T-helper 22 cell (primary cell): ENCODE results near the gene KRTAP12-2.
"Not testable (repeated sequence)": the region's sequence is repeated elsewhere in the genome, so short reads cannot be mapped to it uniquely, and the experiment has no call there.

Experiments
- DNase-seq: peaks from one replicate; pipeline ENCODE4 v3.0.0-alpha.2; 2020; ENCODE audit warnings: low read depth

Gene KRTAP12-2

DNA sequence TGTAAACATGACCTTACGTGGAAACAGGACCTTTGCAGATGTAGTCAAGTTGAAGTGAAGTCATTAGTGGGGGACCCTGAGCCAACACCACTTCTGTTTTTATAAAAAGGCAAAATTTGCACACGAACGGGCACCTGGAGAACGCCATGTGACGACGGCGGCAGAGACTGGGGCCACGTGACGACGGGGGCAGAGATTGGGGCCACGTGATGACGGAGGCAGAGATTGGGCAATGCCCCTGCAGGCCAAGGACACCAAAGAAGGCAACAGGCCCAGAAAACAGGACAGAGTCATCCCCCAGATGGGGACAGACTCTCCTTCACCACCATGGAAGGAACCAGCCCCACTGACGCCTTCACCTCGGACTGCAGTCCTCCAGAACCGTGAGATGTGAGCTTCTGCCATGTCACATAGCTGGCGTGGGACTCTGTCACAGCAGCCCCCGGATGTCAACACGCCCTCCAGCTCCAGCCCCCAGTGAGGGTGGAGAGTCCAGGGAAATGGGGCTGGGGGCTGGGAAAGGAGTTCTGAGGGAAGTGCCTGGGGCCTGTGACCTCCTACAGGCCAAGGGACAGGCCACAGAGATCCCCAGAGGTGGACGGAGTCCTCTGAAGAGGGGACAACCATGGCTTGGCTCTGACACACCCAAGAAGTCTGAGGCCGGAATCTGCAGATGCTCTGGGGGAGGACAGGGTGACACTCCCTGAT lies 16.3 kb downstream of the KRTAP12-2 start:
- DNase-seq = no peak

DNA sequence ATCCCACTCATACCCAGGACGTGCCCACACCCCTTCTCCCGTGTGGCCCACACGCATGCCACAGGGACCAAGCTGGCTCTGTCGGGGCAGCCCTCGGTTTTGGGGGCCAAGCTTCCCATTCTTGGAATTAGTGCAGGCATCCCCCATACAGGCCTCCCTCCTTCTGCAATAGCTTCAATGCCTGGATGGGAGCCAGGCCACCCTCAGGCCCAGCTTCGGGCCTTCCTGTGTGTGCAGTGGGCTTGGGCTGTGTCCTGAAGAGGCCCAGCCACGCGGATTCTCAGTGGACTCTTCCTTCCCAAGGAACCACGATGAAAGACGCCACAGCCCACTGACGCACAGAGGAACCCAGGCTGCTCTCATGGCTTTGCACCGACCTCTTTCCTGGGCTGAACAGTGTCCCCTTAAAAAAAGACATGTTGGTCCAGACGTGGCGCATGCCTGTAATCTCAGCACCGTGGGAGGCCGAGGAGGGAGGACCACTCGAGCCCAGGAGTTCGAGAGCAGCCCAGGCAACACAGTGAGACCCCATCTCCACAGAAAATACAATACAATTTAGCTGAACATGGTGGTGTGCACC lies 17.1 kb downstream of the KRTAP12-2 start:
- no peak for DNase-seq

DNA sequence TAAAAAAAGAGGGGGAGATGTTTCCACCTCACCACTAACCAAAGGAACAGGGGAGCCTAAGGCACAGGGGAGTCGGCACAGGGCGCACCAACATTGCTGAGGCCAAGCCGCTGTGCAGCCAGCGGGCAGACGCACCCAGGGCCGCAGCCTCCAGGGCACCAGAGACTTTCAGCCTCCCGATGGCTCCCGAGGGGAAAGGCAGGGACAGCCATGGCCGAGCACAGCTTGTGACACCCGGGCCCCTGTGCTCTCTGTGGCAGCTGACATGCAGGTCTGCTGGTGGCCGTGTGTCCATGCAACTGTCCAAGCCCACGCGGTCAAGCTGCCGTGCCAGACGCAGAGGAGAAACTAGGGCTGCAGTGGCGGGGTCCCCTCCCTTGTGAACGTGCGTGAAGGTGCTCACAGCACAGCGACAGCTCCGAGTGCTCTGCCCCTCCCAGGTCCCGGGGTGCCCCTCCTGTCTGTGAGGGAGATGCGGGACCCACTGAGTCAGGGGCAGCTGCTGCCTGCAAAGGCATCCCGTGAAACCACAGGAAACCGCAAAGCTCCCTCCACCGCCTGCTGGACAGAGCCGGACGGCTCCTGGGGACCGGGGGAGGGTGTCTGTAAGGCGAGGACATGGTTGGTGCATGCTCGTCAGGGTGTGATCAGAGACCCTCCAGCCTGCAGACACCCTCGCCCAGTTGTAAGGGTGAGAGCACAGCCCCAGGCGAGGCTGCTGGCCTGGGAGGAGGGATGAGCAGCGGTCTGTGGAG lies 18.0 kb downstream of the KRTAP12-2 start:
- no peak for DNase-seq

DNA sequence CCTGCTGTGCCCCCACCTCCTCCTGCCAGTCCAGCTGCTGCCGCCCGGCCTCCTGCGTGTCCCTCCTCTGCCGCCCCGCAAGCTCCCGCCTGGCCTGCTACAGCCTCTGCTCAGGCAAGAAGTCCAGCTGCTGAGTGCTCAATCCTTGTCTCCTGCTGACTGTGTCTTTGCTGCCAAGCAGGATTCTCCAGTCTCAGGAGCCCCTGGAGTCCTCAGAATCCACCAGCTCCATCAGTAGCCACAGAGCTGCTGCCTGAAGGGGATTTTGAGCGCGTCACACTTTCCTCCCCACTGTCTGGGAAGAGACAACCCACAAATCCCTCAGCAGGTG lies 19.5 kb downstream of the KRTAP12-2 start:
- DNase-seq = no peak

DNA sequence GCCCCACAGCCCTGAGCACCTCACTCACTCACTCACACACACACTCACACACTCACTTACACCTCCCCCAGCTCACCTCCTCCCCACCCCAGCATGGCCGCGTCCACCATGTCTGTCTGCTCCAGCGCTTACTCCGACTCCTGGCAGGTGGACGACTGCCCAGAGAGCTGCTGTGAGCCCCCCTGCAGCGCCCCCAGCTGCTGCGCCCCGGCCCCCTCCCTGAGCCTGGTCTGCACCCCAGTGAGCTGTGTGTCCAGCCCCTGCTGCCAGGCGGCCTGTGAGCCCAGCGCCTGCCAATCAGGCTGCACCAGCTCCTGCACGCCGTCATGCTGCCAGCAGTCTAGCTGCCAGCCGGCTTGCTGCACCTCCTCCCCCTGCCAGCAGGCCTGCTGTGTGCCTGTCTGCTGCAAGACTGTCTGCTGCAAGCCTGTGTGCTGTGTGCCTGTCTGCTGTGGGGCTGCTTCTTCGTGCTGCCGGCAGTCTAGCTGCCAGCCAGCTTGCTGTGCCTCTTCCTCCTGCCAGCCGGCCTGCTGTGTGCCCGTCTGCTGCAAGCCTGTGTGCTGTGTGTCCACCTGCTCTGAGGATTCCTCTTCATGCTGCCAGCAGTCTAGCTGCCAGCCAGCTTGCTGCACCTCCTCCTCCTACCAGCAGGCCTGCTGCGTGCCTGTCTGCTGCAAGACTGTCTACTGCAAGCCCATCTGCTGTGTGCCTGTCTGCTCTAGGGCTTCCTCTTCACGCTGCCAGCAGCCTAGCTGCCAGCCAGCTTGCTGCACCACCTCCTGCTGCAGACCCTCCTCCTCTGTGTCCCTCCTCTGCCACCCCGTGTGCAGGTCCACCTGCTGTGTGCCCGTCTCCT lies 20.1 kb downstream of the KRTAP12-2 start, which contains the start of gene KRTAP10-11:
KRTAP10-11 (plus strand) TSS at position 49 of the 856 bp plus-strand sequence; CDS start at position 94, 45 bp downstream.
- not testable (repeated sequence) for DNase-seq

DNA sequence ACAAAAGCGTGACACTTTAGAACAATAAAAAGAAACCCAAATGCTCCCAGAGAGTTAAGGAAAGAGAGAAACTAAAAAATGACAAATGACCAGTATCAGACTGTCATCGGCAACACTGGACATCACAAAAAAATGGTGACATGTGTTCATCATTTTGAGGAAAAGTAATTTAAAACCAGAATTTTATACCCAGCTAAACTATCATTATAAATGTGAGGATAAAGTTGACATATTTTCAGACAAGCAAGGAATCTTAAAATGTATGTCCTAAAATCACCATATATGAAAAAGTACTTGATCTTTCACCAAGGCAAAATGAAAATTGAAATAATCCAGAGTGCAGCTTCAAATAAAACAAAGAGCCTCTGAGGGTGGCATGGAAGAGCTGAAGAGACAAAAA lies 21.8 kb downstream of the KRTAP12-2 start:
- no peak for DNase-seq

DNA sequence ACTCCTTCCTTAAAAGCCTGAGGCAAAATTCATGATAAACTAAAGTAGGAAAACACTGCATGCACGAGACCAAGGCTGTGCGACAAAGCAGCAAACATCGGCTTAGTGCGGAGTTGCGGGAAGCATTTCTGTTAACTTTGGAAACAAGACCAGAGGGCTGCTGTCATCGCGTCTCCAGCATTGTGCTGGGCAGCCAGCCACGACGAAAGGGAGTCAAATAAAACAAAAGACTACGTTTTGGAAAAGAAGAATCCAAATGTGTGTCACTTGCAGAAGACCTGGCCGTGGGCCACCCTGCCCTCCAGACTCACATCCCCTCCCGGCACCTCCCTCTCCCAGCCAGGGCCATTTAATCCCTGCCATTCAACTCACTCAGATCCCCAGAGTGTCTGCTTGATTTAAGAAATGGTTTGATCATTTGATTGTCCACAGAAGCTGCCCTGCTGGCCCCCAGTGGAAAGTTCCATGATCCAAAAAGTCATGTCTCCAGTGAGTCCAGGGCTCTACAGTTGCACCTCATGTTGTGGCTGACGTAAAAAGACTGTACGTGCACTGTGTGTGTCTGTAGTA lies 22.9 kb downstream of the KRTAP12-2 start:
- DNase-seq = no peak

DNA sequence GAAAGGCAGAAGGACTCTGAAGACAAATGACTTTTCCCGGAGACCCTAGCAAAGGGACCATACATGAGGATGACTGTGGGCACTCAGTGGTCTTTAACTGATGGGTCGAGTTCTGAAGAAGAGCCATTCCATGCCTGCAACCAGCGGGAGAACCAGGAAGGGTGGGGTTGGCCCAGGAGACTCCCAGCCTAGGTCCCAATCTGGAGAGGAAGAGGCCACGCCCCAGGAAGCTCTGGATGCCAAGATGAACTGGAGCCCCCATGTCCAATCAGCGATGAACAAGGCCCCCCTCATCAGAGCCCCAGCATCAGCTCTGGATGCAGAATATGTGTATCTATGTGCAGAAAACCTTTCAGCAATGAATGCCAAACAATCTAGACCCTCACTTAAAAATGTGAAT lies 26.0 kb downstream of the KRTAP12-2 start:
- DNase-seq = no peak

DNA sequence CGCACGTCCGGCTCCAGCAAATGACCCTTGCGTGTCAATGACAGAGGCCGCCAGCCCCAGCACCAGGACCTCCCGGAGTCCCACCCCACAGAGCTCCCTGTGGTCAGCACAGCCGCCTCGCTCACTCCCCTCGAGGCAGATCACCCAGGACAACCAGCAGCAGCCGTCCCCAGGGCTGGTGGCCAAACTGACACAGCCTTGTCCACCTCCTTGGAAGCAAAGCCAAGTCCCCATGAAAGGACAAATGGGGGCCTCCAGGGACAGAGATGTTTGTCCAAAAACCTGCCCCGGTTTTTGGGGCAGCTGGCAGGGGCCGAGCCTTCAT lies 27.4 kb downstream of the KRTAP12-2 start:
- no peak for DNase-seq

DNA sequence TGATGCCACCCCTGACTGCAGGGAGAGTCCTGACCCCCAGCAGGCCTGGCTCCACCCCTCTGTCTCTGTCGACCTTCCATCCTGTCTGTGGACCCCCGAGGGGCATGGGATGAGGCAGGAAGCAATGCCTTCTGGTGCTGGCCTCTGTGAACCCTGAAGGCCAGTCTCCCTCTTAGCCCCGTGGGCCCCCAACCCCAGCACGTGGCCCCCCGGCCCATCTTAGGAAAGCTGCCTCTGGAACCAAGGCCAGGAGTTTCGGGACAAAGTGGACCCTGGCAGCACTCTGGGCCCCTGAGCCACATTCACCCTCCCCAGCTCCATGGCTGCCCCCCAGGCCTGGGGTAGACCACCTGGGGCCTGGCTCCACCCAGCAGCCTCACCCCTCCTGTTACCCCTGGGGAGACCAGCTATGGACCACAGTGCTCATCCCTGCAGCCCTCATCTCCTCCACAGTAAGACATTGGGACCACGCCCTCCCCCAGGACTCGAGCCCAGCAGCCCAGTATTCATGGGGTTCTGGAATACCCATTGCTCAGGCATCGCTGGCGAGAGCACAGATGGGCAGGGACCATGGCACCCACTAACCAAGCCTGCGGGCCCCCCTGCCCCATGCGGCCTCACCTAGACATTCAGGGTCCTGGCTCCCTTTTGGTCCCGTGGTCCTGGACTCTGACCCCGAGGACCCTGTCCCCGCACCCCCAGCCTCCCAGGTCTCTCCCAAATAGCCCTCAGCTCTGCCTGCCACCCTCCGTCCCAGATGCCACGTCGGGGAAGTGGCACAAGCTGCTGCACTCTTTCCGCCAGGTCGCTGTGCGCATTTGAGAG lies 28.0 kb downstream of the KRTAP12-2 start:
- not testable (repeated sequence) for DNase-seq

DNA sequence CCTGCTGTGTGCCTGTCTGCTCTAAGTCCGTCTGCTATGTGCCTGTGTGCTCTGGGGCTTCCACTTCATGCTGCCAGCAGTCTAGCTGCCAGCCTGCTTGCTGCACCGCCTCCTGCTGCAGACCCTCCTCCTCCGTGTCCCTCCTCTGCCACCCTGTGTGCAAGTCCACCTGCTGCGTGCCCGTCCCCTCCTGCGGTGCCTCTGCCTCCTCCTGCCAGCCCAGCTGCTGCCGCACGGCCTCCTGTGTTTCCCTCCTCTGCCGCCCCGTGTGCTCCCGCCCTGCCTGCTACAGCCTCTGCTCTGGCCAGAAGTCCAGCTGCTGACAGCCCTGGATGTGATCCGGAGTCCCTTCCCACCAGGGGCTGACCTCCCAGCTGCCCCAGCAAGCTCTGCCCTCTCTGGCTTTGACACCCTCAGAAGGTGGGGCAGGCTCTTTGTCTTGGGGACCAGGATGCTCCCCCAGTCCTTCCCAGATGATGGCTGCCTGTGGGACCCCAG lies 28.8 kb downstream of the KRTAP12-2 start:
- not testable (repeated sequence) for DNase-seq

DNA sequence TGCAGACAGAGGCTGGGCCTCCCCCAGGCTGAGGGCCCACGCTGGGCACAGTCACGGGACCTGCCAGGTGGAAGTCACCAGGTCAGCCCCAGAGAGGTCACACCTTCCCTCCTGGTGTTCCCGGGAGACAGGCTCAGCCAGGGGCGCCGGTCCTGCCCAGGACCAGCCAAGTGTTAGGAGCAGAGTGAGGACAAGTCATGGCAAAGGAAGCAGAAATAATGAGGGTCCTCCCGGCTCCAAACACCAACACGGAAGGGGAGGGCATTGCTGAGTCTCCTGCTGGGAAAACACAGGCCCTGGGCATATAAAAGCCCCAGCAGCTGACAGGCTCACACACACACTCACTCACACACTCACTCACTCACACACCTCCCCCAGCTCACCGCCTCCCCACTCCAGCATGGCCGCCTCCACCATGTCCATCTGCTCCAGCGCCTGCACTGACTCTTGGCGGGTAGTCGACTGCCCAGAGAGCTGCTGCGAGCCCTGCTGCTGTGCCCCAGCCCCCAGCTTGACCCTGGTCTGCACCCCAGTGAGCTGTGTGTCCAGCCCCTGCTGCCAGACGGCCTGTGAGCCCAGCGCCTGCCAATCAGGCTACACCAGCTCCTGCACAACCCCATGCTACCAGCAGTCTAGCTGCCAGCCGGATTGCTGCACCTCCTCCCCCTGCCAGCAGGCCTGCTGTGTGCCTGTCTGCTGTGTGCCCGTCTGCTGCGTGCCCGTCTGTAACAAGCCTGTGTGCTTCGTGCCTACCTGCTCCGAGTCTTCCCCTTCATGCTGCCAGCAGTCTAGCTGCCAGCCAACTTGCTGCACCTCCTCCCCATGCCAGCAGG lies 29.5 kb downstream of the KRTAP12-2 start, which contains the start of gene KRTAP10-10:
KRTAP10-10 (plus strand) TSS at position 339 of the 833 bp plus-strand sequence; CDS start at position 401, 62 bp downstream.
- no peak for DNase-seq

DNA sequence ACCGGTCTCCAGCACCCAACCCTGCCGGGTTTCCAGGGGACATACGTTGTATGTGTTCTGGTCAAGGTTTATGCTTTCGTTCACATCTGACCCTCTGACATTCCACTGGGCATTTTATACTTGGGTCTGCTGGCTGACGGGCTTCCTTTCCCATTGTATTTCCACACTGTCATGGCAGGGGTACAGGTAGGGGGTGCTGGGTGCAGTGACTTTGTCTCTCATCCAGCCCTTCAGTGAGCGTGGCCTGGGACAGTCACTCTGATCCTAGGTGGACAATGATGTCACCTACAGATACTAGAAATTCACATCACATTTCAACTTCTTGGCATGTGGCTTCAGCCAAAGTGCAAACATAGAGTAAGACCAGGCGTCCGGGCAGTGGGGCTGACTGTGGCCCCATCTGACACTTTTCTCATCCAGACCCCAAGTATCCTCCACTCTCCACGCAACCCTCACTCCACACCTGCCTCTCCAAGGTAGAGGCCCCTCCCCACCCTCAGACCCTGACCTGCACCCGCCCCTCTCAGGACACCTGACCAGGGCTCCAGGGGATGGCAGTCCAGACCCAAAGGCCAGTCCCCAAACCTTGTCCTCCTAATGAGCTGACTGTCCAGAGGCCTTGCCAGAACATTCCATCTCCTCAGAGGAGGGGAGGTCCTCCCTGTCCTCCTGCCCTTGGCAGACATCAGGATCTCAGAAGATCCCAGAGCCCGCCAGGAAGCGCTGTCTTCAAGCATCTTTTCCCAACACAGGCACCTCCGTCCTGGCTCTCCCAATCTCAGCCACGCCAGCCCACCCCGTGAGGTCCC lies 30.3 kb downstream of the KRTAP12-2 start:
- no peak for DNase-seq

DNA sequence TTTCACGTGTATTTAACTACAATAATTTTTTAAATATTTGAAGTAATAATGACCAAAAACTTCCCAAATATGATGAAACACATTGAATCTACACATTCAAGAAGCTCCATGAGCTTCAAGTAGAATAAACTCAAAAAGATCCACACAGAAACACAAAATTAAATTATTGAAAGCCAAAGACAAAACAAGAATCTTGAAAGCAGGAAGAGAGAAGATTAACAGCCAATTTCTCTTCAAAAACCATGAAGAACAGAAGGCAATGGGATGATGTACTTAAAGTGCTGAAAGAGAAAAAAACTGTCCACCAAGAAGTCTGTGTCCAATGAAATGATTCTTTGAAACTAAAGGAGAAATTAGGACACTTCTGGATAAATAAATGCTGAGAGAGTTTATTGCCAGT lies 34.7 kb downstream of the KRTAP12-2 start:
- no peak for DNase-seq

DNA sequence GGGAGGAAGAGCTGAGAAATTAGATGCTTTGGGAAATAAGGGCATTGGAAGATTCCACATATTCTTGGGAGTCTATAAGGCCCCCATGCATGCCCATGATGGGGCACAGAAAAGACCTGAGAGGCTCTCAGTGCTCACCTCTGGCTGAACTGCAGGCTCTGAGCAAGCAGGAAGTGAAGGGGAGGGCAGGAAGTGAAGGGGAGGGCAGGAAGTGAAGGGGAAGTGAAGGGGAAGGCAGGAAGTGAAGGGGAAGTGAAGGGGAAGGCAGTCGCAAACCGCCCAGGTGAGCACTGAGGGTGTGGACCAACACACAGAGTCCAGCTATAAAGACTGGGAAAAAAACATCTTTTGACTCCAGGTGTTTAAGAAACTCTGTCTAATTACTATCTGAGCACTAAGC lies 36.3 kb downstream of the KRTAP12-2 start:
- no peak for DNase-seq

DNA sequence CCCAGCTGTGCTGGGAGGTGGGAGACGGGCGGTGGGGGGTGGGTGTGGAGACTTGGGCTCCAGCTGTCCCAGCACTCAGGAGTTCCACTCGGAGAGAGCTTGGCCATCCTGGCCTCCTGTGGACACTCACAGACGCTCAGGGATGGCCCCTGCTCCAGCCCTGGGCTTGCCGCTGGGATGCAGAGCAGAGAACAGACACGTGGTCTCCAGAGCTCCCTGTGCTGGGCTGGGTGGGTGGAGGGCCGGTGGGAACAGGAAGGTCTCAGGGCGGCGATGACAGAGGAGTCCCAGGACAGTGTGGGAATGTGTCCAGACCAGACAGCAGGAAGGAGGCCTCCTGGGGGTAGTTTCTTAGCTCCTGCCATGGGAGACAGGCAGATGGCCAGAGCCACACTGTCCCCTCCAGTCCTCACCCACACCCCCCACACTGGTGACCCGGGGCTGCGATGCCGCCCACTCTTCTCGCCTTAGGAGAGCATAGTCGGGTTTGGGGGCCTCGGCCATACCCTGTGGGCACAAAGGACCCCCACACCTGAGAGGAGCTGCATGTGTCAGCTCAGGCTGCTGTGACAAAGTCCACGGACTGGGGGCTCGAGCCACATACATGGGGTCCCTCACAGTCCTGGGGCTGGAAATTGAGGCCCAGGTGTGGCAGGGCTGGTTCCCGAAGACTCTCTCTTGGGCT lies 37.9 kb downstream of the KRTAP12-2 start:
- DNase-seq = no peak

DNA sequence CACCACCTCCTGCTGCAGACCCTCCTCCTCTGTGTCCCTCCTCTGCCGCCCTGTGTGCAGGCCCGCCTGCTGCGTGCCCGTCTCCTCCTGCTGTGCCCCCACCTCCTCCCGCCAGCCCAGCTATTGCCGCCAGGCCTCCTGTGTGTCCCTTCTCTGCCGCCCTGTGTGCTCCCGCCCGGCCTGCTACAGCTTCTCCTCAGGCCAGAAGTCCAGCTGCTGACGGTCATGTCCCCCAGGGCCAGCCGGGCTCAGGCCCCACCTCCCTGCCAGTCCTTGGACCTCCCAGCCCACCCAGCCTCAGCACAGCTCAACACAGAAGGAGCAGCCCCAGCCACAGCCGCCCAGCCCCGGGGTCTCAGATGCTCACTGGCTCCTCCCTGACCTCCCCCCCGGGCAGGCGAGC lies 38.9 kb downstream of the KRTAP12-2 start:
- DNase-seq = not testable (repeated sequence)

DNA sequence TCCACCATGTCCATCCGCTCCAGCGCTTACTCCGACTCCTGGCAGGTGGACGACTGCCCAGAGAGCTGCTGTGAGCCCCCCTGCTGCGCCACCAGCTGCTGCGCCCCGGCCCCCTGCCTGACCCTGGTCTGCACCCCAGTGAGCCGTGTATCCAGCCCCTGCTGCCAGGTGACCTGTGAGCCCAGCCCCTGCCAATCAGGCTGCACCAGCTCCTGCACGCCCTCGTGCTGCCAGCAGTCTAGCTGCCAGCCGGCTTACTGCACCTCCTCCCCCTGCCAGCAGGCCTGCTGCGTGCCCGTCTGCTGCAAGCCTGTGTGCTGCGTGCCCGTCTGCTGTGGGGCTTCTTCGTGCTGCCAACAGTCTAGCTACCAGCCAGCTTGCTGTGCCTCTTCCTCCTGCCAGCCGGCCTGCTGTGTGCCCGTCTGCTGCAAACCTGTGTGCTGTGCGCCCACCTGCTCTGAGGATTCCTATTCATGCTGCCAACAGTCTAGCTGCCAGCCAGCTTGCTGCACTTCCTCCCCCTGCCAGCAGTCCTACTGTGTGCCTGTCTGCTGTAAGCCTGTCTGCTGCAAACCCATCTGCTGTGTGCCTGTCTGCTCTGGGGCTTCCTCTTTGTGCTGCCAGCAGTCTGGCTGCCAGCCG lies 39.4 kb downstream of the KRTAP12-2 start:
- DNase-seq = not testable (repeated sequence)
